ENCODE measurements around the gene NES. TPM values are rescaled to one million over a fixed set of nuclear protein-coding genes. Genes with fewer than 3 reads are reported as not detected.

The NES gene
- total and polyA plus RNA-seq, 4 donors, result 0.15 to 3.1 (median 1.9) TPM

GRCh38 chr1:156658496-156658895, 18.7 kb downstream of the NES start:
- TF ChIP-seq YY1 (IDR thresholded peaks at IDR 0.05) (no peak), SP1 (IDR thresholded peaks at IDR 0.05) (no peak), ATF3 (IDR thresholded peaks at IDR 0.05) (no peak), GABPA (IDR thresholded peaks at IDR 0.05 in 1 of 2, conservative IDR thresholded peaks at IDR 0.05 in 1 of 2) (no peak), JUND (IDR thresholded peaks at IDR 0.05) (no peak), ZBTB33 (IDR thresholded peaks at IDR 0.05) (no peak), NR2F2 (IDR thresholded peaks at IDR 0.05) (no peak), HNF4G (IDR thresholded peaks at IDR 0.05) (no peak), TAF1 (conservative IDR thresholded peaks at IDR 0.05) (no peak), FOXA1 (IDR thresholded peaks at IDR 0.05) (no peak), CTCF (IDR thresholded peaks at IDR 0.05; ENCODE audit: low read depth, low read length, missing input control) (no peak), HNF4A (conservative IDR thresholded peaks at IDR 0.05) (no peak), EGR1 (IDR thresholded peaks at IDR 0.05; ENCODE audit: low read depth in 2 of 2) (no peak), MAX (IDR thresholded peaks at IDR 0.05) (no peak), RAD21 (IDR thresholded peaks at IDR 0.05) (no peak), RXRA (IDR thresholded peaks at IDR 0.05) (no peak), FOXA2 (IDR thresholded peaks at IDR 0.05) (no peak), REST (IDR thresholded peaks at IDR 0.05) (no peak)
- Histone ChIP-seq H3K36me3 (ENCODE audit: control insufficient read depth in 4 of 4, insufficient read depth in 3 of 4, low read depth in 1 of 4, low read length in 3 of 4) (no peaks in the 10 kb centered on the region), H3K4me1 (ENCODE audit: control insufficient read depth in 4 of 4, insufficient read depth in 4 of 4, low read length in 3 of 4) (peaks cover 0 to 31% (median 17%) of the 10 kb centered on the region in 4 donors), H3K4me3 (ENCODE audit: low read depth in 1 of 3, low read length in 3 of 3) (no peak overlapping the region), H3K9me3 (ENCODE audit: control insufficient read depth in 4 of 4, low read length in 3 of 4) (no peaks in the 10 kb centered on the region), H3K9ac (ENCODE audit: low read depth in 1 of 2, low read length in 2 of 2) (no peak overlapping the region), H3K27me3 (ENCODE audit: control insufficient read depth in 4 of 4, insufficient read depth in 4 of 4, low read length in 3 of 4) (peaks cover 0 to 6% (median 3%) of the 10 kb centered on the region in 4 donors), H3K27ac (ENCODE audit: low read depth in 1 of 2, low read length in 2 of 2) (no peak overlapping the region)
- DNase-seq (ENCODE audit: low spot score), result no peak
- WGBS, result 87% methylated on average over 14 of the region's 14 CpGs
